Activated CD8-positive, alpha-beta memory T cell treated with anti-CD3 and anti-CD28 coated beads, Interleukin-2, amount 50 U/mL, for 4 hours (primary cell): Measurements from ENCODE around the gene ALX4.

Source experiments
- DNase-seq: peaks from one replicate; pipeline ENCODE4 v3.0.0-alpha.2; 2020

Gene ALX4

DNA sequence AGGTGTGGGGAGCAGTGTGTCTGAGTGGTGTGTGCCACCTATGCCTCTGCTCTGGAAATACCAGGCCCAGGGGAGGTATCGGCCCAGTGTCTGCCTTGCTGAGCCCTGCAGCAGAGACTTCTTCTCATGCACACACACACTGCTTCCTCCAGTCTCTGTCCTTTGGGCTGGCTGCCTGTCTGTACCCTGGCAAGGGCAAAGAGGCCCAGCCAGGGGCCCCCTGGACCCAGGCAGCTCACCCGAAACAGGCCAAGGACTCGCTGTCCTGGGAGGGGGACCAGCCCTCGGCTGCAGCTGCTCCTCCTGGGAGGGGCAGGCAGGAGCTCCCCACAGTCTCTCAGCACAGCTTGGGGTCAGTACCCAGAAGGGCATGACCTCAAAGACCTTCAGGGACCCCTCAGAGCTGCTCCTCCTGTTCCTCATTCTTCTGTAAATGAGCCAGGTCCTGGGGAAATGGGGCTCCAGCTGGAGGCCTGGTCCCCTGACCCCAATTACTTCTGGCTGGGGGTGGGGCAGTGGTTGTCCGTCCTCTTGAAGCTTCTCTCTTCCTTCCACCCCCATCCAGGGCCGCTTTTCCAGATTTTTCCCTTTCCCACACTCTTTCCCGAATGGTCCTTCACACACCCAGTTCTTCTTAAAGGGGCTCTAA, 24.5 kb upstream of the ALX4 start:
- no peak for DNase-seq

DNA sequence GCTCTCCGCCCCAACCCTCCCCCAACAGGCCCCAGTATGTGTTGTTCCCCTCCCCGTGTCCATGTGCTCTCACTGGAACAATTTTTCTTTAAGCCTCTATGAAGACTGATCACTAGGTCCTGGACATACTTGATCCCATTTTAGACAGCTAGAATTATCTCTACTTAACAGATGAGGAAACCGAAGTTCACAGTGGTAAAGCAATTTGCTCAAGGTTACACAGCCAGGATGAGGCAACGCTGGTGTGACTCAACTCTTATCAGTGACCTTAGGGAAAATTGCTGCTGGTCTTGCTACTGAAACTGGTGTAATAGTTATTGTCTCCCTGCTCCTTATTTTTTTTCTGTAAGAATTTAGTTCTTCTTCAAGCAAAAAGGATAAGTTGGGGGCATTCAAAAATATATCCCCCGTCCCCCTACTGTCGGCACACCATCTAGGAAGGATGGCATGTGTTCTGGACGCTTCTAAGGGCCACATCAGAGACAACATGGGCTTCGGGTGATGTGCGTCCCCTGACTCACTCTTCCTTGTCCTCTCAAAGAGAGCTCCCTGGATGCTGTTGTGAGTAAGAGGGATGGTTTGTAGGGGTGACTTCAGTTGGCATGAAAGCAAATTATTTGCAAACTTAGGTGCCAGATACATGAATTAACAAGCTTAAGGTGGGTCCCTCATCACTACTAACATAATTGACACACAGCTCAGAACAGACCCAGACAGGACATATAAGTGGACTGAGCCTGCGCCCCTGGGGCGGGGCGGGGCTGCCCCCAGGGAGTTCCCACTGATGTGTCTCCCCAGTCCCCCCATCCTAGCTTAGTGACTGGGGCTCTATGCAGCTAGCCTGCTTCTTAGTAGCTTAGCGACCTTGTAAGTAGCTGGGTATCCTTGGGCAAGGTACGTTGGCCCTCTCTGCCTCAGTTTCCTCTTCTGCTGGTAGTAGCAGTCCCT, 23.6 kb upstream of the ALX4 start:
- DNase-seq, result no peak

- DNase-seq, result no peak
Measured at GRCh38 chr11:44332665-44333064, 22.7 kb upstream of the ALX4 start.

DNA sequence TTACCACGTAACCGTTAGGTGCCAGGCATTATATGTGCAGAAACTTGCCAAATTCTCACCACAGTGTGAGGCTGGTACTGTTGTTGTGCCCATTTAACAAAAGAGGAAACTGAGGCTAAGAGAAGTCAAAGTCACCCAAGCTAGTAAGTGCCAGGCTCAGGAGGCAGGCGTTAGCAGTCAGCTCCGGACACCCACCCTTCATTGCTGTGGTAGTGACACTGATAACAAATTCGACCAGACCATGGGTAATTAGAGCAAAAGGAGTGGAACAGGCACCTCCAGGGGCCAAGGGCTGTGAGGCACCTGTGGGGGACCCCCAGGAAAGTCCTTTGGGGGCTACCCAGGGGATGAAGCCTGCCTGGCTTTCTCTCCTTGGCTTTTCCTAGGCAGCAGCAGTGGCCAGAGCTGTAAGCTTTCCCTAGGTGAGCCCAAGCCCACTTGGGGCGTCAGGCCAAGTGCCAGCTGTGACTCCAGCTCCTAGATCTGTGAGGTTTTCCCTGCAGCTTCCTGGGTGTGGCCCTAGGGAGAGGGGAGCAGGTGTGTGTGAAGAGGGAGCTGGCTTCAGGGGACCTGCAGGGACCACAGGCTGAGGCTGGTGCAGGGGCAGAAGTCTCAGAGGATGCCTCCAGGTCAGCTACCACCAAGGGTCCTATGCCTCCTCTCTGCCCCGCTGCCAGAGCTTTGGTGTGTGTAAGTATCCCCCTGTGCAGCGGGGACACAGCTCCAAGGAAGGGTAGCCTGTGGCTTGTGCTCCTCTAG, 19.7 kb upstream of the ALX4 start:
- DNase-seq, result no peak

GRCh38 chr11:44328138-44328660, 18.3 kb upstream of the ALX4 start:
- no peak for DNase-seq

DNA sequence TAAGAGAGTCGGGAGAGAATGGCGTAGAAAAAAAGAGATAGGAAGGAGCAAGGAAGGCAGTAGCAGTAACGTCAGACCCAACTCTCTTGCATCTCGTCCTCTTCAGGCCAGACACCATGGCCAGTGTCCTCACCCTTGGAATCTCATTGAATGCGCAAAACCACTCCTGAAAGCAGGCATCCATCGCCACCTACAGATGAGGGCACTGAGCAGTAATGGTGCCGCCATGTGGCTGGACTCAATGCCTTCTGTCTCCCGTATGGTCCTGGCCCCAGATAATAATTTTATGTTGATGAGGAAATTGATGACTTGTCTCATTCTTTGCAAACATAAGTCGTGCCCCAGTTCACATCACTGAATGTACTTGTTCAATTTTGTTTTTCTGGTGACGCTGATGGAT, 17.8 kb upstream of the ALX4 start:
- no peak for DNase-seq

- DNase-seq, result no peak
Measured at GRCh38 chr11:44326615-44327475, 16.9 kb upstream of the ALX4 start.

DNA sequence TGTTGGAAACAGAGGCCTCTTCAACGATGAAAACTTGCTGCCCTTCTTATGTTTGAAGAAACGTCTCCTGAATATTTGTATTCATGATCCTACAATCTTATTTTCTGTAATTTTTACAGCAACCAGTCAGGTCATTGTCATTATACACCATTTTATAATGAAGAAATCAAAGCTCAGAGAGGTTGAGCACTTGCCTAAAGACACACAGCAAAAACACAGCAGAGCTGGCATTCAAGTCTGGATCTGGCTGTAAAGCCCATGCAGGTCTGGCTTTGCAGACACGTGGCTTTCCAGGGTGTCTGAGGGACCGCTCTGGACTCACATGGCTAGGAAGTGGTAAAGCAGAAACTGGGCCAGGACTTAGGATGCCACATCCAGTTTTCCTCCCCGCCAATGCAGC, 15.8 kb upstream of the ALX4 start:
- no peak for DNase-seq

DNA sequence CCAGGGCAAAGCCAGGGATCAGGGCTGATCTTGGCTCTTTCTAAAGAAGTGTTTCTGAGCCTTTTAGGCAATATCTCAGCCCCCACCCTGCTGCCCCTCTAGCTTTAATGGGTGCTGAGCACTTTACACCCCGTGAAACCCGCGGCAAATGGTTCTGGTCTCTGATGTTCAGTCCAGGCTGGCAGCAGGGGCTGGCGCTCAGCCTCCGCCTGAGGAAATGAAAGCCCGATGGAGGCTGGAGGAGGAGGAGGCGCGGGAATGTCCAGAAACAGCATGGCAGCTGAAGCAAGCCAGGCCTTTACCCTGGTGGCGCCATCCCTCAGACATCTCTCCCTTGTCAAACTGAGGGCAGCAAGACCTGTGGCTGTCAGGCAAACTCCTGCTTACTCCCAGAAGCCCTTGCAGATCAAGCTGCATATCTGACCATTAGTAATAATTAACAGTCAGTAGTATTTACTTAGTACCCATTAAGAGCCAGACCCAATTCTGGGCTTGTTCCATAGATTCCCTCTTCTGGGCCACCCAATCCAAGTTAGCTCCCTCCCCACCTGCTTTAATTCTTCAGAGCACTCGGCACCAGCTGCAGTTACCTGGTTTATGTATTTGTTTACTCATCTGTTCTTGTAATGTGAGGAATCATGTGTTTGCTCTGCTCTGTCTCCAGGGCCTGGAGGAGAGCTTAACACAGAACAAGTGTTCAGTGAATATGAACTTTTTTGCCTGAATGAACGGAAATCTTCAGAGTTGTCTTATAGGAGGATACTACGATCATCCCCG, 15.0 kb upstream of the ALX4 start:
- DNase-seq, result no peak

- DNase-seq, result no peak
Measured at GRCh38 chr11:44324222-44324621, 14.3 kb upstream of the ALX4 start.

GRCh38 chr11:44322243-44322642, 12.3 kb upstream of the ALX4 start:
- DNase-seq, result no peak

- DNase-seq, result no peak
Measured at GRCh38 chr11:44321059-44321458, 11.1 kb upstream of the ALX4 start.

DNA sequence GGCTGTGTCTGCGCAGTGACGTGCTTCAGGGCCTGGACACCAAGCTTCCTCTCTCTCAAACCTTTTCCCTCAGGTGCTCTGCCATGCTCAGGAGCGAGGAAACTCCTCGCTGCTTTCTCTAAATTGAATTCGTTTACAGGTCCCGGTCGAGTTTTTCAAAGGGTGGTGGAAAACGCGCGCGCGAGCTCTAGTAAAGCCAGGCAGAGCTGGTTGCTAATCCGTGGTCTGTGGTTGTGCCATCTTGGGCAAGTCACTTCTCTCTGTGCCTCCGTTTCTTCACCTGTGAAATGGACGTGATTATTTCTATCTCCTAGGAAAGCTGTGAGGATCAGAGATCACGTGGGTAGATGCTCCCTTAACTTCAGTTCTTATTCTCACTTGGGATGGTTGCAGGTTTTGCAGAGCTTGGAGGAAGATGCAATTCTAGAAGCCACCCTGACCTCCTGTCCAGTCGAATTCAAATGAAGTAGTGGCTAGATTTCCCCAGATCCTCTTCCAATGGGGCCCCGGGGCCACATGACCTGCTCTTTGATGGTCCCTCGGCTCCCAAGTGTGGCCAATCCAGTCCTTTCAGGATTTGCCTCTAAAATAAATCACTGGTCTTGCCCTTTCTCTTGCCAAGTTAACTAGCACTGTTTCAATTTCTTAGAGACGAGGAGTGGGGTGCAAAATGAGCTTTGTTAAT, 10.5 kb upstream of the ALX4 start:
- DNase-seq, result no peak

DNA sequence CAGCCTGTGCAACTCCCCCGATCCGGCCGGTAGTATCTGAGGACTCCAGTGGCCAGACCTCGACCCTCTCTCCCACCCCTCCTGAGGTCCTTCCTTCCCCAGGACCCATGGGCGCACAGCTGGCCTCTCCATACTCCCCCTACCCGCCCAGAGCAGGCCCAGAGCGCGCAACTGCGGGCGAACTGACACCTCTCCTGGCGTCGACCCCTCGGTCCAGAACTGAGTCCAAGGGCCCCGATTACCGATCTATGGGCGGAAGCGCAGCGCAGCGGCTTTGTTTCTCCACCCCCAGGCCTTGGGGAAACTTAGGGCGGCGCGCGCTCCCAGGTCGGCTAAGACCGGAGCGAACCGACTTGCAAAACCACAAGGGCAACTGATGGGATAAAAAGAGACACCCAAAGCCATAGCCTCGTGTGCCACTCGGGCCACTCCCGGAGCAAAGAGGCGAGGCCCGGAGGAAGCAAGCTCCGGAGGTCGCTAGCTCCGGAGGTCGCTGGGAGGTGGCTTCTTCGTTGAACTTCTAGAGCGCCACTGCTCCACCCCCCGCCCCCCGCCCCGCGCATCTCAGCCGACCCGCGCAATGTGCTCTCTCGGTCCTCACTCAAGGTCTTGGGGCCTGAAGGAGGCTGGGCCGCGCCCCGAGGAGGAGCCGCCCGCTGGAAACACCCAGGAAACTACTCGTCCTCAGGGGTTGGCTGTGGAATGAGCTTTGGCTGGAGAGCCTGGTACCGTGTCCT, 9.8 kb upstream of the ALX4 start:
- DNase-seq, result no peak

GRCh38 chr11:44319170-44319551, 9.2 kb upstream of the ALX4 start:
- DNase-seq, result no peak

- no peak for DNase-seq
Measured at GRCh38 chr11:44318369-44318768, 8.4 kb upstream of the ALX4 start.

GRCh38 chr11:44316659-44317240, 6.8 kb upstream of the ALX4 start:
- DNase-seq, result no peak

GRCh38 chr11:44315947-44316658, 6.2 kb upstream of the ALX4 start:
- DNase-seq, result no peak

- no peak for DNase-seq
Measured at GRCh38 chr11:44314733-44315132, 4.8 kb upstream of the ALX4 start.
